PC-3 (cell line): ENCODE measurements around the gene WDR7.
A peak's percentile ranks its signal among the peaks of the same experiment; 100 is the strongest.

Experiments
- CTCF ChIP-seq: fragments of 300-600 bp; sonication (generic); conservative IDR thresholded peaks from 2 replicates; pipeline ENCODE4 v1.5.1; 2017; ENCODE audit warnings: antibody characterized with exemption, low read depth, mild to moderate bottlenecking, low read length
- EZH2 ChIP-seq: fragments of 300-600 bp; sonication (generic); IDR thresholded peaks from one replicate; pipeline ENCODE4 v1.6.1; 2017; ENCODE audit warnings: antibody characterized with exemption, mild to moderate bottlenecking, low read length; ENCODE audit not compliant: unreplicated experiment
- EZH2phosphoT487 ChIP-seq: fragments of 300-600 bp; sonication (generic); IDR thresholded peaks from 2 replicates; pipeline ENCODE4 v1.6.1; 2018; ENCODE audit warnings: mild to moderate bottlenecking, antibody characterized with exemption, low read length, borderline replicate concordance

- peak; percentile 43 for TF ChIP-seq CTCF
- TF ChIP-seq EZH2 = no peak
- TF ChIP-seq EZH2phosphoT487 = no peak
Measured at GRCh38 chr18:57029761-57030160, 378.6 kb downstream of the WDR7 start.
